Lower leg skin (tissue), 3 donors: ENCODE measurements around the gene ADGRL3.

Experiments used
- CTCF ChIP-seq, 3 donors: fragments of 450-650 bp; IDR thresholded peaks; one replicate each; pipeline ENCODE4 v1.5.1; 2016; ENCODE audit warnings: antibody characterized with exemption in 3 of 3, mild to moderate bottlenecking in 3 of 3, moderate library complexity in 2 of 3
- POLR2A ChIP-seq, 2 donors: fragments of 450-650 bp; IDR thresholded peaks; one replicate each; pipeline ENCODE4 v1.6.1; 2016 to 2017; ENCODE audit warnings: antibody characterized with exemption in 2 of 2, mild to moderate bottlenecking in 1 of 2, moderate library complexity in 1 of 2

GRCh38 chr4:62030958-62031357 is 830.8 kb downstream of the ADGRL3 start:
- no peak for TF ChIP-seq POLR2A (IDR thresholded peaks at IDR 0.05)
- no peak for TF ChIP-seq CTCF (IDR thresholded peaks at IDR 0.05)
